Panc1 (cell line): ENCODE measurements around the gene TMEM123. TPM values are rescaled to one million over a fixed set of nuclear protein-coding genes. Genes with fewer than 3 reads are reported as not detected.

Source experiments
- ATAC-seq: fragments of 200-7000 bp; cut with Tn5 transposase; 2 replicates; pipeline ENCODE4 v1.9.1; 2020; ENCODE audit warnings: mild to moderate bottlenecking, moderate library complexity
- BruUV-seq: library from RNA; stranded (reverse); fragments of 400-500 nt; replicated peaks from 2 replicates; lab custom pipeline; 2021; lab: Mats Ljungman, UMichigan
- CTCF ChIA-PET: fragments of 300-600 bp; sonication (Branson Sonifier 250); formaldehyde crosslinking; loops from one replicate; lab custom pipeline; 2022; ENCODE audit warnings: antibody characterized with exemption; lab: Charles Lee
- POLR2A ChIA-PET: fragments of 300-600 bp; sonication (Branson Sonifier 250); formaldehyde crosslinking; loops from one replicate; lab custom pipeline; 2022; ENCODE audit warnings: antibody characterized with exemption; lab: Charles Lee
- DNase-seq: peaks from one replicate; pipeline ENCODE4 v3.0.0-alpha.2; 2010; ENCODE audit warnings: low read depth, low spot score
- H3K27ac ChIP-seq: 2 replicates; pipeline ENCODE4 v1.5.1; 2011; ENCODE audit warnings: mild to moderate bottlenecking, low read length, inconsistent platforms
- H3K27me3 ChIP-seq: fragments of 200-500 bp; sonication (Bioruptor generic); 2 replicates; pipeline ENCODE4 v1.6.0; 2014; ENCODE audit warnings: low read length, inconsistent platforms; ENCODE audit not compliant: control insufficient read depth, insufficient read depth
- H3K36me3 ChIP-seq: fragments of 200-500 bp; sonication (Bioruptor generic); 2 replicates; pipeline ENCODE4 v1.5.1; 2014; ENCODE audit warnings: inconsistent platforms, mild to moderate bottlenecking, low read length, moderate library complexity; ENCODE audit not compliant: control insufficient read depth, insufficient read depth
- H3K4me1 ChIP-seq: 2 replicates; pipeline ENCODE4 v1.5.1; 2011; ENCODE audit warnings: inconsistent platforms, mild to moderate bottlenecking, low read length, moderate library complexity; ENCODE audit not compliant: control insufficient read depth, insufficient read depth
- H3K4me3 ChIP-seq, 2 experiments: 2 replicates each; pipeline ENCODE4 v1.5.1; 2011 to 2012; ENCODE audit warnings: low read depth in 2 of 2, low read length in 2 of 2, mild to moderate bottlenecking in 2 of 2, inconsistent platforms in 1 of 2, moderate library complexity in 1 of 2
- H3K9me3 ChIP-seq: fragments of 200-500 bp; sonication (Bioruptor generic); 2 replicates; pipeline ENCODE4 v1.5.1; 2014; ENCODE audit warnings: low read depth, mild to moderate bottlenecking, inconsistent platforms, low read length, moderate library complexity; ENCODE audit not compliant: control insufficient read depth, insufficient read depth
- POLR2AphosphoS5 ChIP-seq: IDR thresholded peaks from 2 replicates; pipeline ENCODE4 v1.6.1; 2012; ENCODE audit warnings: mild to moderate bottlenecking, low read depth, low read length, moderate library complexity
- SIN3A ChIP-seq: IDR thresholded peaks from 2 replicates; pipeline ENCODE4 v1.6.1; 2012; ENCODE audit warnings: low read depth, mild to moderate bottlenecking, low read length, moderate library complexity, borderline replicate concordance; ENCODE audit not compliant: insufficient read depth
- TCF7L2 ChIP-seq: IDR thresholded peaks from 2 replicates; pipeline ENCODE4 v1.6.1; 2011; ENCODE audit warnings: mild to moderate bottlenecking, low read depth, low read length, inconsistent platforms
- in situ Hi-C: cut with HindIII; loops from 2 replicates; pipeline ENCODE4 v1.10.0; 2016; ENCODE audit warnings: low sequenced_read_pairs, low pct_unique_long_range_greater_than_20kb
- intact Hi-C: fragments of 100-400 bp; cut with micrococcal nuclease; formaldehyde crosslinking; loops from one replicate; pipeline ENCODE4 v1.10.0; 2022; ENCODE audit not compliant: unreplicated experiment
- total RNA-seq: library from RNA; stranded (reverse); gene quantifications from one replicate; pipeline ENCODE4 v1.2.1, GENCODE V29; 2021; ENCODE audit not compliant: unreplicated experiment
- TF ChIP-seq, protein P1 (sequence below): fragments of 450-650 bp; IDR thresholded peaks from 2 replicates; pipeline ENCODE4 v1.5.1; 2017; ENCODE audit warnings: mild to moderate bottlenecking
- TF ChIP-seq, protein P2 (sequence below), 2 experiments: IDR thresholded peaks; 2 replicates each; pipeline ENCODE4 v1.6.1; 2011 to 2012; ENCODE audit warnings: low read depth in 2 of 2, control low read depth in 1 of 2, low read length in 1 of 2, mild to moderate bottlenecking in 1 of 2, moderate library complexity in 1 of 2; ENCODE audit not compliant: insufficient read depth in 1 of 2

Gene TMEM123
- total RNA-seq, 1 experiment from 2014 or later = 383 TPM

DNA sequence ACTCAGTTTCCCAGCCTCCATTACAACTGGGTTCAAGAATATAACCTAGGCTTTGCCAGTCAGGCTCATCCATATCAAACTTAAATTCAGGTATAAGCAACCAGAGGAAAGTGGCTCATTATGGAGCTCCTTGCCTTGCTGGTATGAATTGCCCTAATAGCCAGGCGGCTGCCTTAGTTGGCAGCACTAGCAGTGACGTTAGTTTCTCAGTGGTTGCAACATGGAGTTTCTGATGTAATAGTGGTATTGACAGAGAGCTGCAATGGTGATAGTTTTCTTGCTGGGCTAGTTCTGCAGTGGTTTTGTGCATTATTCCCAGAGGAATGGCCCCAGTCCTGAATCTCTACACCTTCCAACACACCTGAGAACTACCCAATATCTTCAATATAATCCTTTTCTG lies 3.8 kb upstream of the TMEM123 start:
- H3K27me3 ChIP-seq = no peaks in the 10 kb centered on the region
- CTCF ChIA-PET = no interaction called here
- H3K36me3 ChIP-seq = no peaks in the 10 kb centered on the region
- H3K4me1 ChIP-seq = peaks cover 25% of the 10 kb centered on the region
- BruUV-seq = no TSS peak
- POLR2A ChIA-PET = no interaction called here
- DNase-seq = no peak
- H3K4me3 ChIP-seq = no peak overlapping the region
- intact Hi-C loops (no loop called here), in situ Hi-C loops (no loop called here)
- no peak for ATAC-seq
- no peaks in the 10 kb centered on the region for H3K9me3 ChIP-seq
- peak overlapping the region; percentile 42; the same call in 1 of the 2 replicates for H3K27ac ChIP-seq
- TF ChIP-seq SIN3A = no peak
- no peak for TF ChIP-seq TCF7L2
- TF ChIP-seq, protein P1, sequence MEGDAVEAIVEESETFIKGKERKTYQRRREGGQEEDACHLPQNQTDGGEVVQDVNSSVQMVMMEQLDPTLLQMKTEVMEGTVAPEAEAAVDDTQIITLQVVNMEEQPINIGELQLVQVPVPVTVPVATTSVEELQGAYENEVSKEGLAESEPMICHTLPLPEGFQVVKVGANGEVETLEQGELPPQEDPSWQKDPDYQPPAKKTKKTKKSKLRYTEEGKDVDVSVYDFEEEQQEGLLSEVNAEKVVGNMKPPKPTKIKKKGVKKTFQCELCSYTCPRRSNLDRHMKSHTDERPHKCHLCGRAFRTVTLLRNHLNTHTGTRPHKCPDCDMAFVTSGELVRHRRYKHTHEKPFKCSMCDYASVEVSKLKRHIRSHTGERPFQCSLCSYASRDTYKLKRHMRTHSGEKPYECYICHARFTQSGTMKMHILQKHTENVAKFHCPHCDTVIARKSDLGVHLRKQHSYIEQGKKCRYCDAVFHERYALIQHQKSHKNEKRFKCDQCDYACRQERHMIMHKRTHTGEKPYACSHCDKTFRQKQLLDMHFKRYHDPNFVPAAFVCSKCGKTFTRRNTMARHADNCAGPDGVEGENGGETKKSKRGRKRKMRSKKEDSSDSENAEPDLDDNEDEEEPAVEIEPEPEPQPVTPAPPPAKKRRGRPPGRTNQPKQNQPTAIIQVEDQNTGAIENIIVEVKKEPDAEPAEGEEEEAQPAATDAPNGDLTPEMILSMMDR = no peak
- TF ChIP-seq, protein P2, sequence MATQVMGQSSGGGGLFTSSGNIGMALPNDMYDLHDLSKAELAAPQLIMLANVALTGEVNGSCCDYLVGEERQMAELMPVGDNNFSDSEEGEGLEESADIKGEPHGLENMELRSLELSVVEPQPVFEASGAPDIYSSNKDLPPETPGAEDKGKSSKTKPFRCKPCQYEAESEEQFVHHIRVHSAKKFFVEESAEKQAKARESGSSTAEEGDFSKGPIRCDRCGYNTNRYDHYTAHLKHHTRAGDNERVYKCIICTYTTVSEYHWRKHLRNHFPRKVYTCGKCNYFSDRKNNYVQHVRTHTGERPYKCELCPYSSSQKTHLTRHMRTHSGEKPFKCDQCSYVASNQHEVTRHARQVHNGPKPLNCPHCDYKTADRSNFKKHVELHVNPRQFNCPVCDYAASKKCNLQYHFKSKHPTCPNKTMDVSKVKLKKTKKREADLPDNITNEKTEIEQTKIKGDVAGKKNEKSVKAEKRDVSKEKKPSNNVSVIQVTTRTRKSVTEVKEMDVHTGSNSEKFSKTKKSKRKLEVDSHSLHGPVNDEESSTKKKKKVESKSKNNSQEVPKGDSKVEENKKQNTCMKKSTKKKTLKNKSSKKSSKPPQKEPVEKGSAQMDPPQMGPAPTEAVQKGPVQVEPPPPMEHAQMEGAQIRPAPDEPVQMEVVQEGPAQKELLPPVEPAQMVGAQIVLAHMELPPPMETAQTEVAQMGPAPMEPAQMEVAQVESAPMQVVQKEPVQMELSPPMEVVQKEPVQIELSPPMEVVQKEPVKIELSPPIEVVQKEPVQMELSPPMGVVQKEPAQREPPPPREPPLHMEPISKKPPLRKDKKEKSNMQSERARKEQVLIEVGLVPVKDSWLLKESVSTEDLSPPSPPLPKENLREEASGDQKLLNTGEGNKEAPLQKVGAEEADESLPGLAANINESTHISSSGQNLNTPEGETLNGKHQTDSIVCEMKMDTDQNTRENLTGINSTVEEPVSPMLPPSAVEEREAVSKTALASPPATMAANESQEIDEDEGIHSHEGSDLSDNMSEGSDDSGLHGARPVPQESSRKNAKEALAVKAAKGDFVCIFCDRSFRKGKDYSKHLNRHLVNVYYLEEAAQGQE (IDR thresholded peaks at IDR 0.05; ENCODE audit: insufficient read depth in 1 of 2, low read depth in 2 of 2, low read length in 1 of 2) = no peak
- no peak for TF ChIP-seq POLR2AphosphoS5

DNA sequence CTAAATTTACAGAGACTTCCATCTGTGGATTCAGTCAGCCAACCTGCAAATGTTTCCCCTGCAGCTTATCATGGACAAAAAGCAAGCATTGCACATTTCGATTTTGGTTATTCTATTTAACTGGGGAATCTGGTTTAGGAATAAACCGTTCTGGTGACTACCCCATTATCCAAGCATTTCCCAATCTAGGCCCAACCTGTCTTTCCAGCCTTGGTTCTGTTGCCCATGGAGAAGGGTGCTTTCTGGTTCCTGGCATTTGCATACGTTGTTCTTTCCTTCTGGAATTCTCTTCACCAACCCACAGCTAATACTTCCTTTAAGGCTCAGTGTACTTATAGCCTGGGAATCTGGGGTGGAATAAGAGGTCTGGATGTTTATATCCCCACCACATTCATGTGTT lies 1.4 kb upstream of the TMEM123 start:
- no peak for DNase-seq
- Histone ChIP-seq H3K27me3 (no peaks in the 10 kb centered on the region), H3K4me3 (no peak overlapping the region), H3K27ac (peak overlapping the region; percentile 93), H3K9me3 (no peaks in the 10 kb centered on the region), H3K36me3 (no peaks in the 10 kb centered on the region), H3K4me1 (peaks cover 43% of the 10 kb centered on the region)
- no TSS peak for BruUV-seq
- in situ Hi-C loops (no loop called here), intact Hi-C loops (loop anchor here (5.0 kb wide), 1 partner anchor 42 kb away; no protein-coding TSS in a partner anchor)
- ATAC-seq = no peak
- TF ChIP-seq POLR2AphosphoS5 (no peak), SIN3A (no peak), TCF7L2 (no peak)
- TF ChIP-seq, protein P2 (IDR thresholded peaks at IDR 0.05; ENCODE audit: insufficient read depth in 1 of 2, low read depth in 2 of 2, low read length in 1 of 2) = no peak
- TF ChIP-seq, protein P1 = no peak
- ChIA-PET CTCF (no interaction called here), POLR2A (no interaction called here)
